ENCODE results near the gene SUPT5H. TPM values are rescaled to one million over a fixed set of nuclear protein-coding genes. Genes with fewer than 3 reads are reported as not detected.

Gene SUPT5H
- total and polyA plus RNA-seq, 12 donors = 56.2 to 149 (median 84.3) TPM

DNA sequence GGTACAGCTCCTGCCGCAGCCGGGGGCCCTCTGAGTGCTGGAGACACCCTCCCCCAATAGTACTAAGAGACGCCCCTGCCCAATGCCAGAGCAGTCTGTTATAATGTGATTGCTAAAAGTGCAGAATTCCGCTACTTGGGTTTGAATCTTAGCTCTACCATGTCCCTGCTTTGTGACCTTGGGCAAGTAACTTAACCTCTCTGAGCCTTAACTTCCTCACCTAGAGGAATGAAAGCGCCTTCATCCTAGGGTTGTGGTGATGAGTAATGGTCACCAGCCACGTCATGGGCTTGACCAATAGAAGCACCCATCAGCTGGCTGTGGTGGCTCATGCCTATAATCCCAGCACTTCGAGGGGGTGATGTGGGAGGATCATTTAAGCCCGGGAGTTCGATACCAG lies 26.4 kb upstream of the SUPT5H start:
- no peak for DNase-seq
- H3K9me3 ChIP-seq = no peaks in the 10 kb centered on the region
- H3K27ac ChIP-seq = no peak overlapping the region
- no peaks in the 10 kb centered on the region for H3K27me3 ChIP-seq
- TF ChIP-seq, protein P1, sequence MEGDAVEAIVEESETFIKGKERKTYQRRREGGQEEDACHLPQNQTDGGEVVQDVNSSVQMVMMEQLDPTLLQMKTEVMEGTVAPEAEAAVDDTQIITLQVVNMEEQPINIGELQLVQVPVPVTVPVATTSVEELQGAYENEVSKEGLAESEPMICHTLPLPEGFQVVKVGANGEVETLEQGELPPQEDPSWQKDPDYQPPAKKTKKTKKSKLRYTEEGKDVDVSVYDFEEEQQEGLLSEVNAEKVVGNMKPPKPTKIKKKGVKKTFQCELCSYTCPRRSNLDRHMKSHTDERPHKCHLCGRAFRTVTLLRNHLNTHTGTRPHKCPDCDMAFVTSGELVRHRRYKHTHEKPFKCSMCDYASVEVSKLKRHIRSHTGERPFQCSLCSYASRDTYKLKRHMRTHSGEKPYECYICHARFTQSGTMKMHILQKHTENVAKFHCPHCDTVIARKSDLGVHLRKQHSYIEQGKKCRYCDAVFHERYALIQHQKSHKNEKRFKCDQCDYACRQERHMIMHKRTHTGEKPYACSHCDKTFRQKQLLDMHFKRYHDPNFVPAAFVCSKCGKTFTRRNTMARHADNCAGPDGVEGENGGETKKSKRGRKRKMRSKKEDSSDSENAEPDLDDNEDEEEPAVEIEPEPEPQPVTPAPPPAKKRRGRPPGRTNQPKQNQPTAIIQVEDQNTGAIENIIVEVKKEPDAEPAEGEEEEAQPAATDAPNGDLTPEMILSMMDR (IDR thresholded peaks at IDR 0.05) = no peak
- H3K36me3 ChIP-seq = peaks cover 0 to 89% (median 0%) of the 10 kb centered on the region in 9 donors
- WGBS, 2 donors = 80 to 88% methylated on average over 9 of the region's 9 CpGs
- intact Hi-C loops (cut with DNase I) = loop anchor here in 2 of 10 donors (10.0 kb wide), 2 partner anchors 116 to 294 kb away; partner anchors contain the start of genes EID2B (in 1 of the 2) and PAK4 (in 1 of the 2)
- no peak overlapping the region for H3K4me3 ChIP-seq
- no peak for ATAC-seq
- H3K4me1 ChIP-seq = peaks cover 0 to 34% (median 15%) of the 10 kb centered on the region in 9 donors

DNA sequence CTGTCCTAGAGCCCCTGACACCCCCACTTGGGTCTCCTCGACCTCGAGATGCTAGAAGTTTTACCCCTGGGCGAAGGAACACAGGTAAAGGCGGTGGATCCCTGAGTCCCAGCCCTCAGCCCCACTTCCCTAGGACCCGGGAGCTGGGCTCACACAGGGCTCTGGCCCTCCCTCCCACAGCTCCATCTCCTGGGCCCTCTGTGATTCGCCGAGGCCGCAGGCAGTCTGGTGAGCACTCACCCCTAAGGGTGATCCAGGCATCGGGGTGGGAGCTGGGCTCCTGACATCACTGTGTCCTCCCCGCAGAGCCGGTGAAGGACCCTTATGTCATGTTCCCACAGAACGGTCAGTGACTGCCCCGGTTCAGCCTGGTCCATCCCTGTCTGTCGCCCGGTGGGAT lies 24.6 kb upstream of the SUPT5H start:
- intact Hi-C loops (cut with DNase I) = no loop called here
- 92 to 93% methylated on average over 15 of the region's 15 CpGs for WGBS, 2 donors
- DNase-seq = no peak
- H3K4me3 ChIP-seq = no peak overlapping the region
- peaks cover 0 to 16% (median 3%) of the 10 kb centered on the region in 9 donors for H3K4me1 ChIP-seq
- H3K9me3 ChIP-seq = no peaks in the 10 kb centered on the region
- H3K27me3 ChIP-seq = no peaks in the 10 kb centered on the region
- H3K36me3 ChIP-seq = peaks cover 0 to 98% (median 0%) of the 10 kb centered on the region in 9 donors
- TF ChIP-seq, protein P1 (IDR thresholded peaks at IDR 0.05) = no peak
- H3K27ac ChIP-seq = no peak overlapping the region
- ATAC-seq = no peak

DNA sequence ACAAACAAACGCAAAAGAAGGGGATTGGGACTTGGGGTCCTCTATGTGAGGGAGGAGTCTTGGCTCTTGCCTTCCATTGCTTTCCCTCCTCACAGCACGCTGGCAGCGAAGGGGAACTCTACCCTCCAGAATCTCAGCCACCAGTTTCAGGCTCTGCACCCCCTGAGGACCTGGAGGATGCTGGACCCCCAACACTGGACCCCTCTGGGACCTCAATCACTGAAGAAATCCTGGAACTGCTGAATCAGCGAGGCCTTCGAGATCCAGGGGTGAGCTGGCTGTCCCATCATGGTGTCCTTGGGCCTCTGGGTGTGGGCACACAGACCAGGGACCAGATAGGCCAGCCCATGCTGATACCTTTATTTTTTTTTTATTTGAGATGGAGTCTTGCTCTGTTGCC lies 23.4 kb upstream of the SUPT5H start:
- no peak for ATAC-seq
- 88 to 98% methylated on average over 5 of the region's 5 CpGs for WGBS, 2 donors
- intact Hi-C loops (cut with DNase I) = no loop called here

DNA sequence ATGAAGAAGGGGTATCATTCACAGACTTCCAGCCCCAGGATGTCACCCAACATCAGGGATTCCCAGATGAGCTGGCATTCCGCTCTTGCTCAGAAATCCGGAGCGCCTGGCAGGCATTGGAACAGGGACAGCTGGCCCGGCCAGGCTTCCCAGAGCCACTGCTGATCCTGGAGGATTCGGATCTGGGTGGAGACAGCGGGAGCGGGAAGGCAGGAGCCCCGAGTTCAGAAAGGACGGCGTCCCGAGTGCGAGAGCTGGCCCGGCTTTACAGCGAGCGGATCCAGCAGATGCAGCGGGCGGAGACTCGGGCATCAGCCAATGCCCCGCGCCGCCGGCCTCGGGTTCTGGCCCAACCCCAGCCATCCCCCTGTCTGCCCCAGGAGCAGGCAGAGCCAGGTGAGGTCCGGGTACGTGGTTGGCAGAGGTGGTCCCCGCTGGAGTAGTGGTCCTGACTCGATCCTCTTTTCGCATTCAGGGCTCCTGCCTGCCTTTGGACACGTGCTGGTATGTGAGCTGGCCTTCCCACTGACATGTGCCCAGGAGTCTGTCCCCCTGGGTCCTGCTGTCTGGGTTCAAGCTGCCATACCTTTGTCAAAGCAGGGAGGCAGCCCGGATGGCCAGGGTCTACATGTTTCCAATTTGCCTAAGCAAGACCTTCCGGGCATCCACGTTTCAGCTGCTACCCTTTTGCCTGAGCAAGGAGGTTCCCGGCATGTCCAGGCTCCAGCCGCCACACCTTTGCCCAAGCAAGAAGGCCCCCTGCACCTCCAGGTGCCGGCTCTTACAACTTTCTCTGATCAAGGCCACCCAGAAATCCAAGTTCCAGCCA lies 21.9 kb upstream of the SUPT5H start:
- peak in 1 of 2 donors; percentile 9 for DNase-seq

More for the DNA sequence above, 23.4 kb upstream of the SUPT5H start:
- Histone ChIP-seq H3K4me1 (peaks cover 0 to 4% (median 0%) of the 10 kb centered on the region in 9 donors), H3K9me3 (no peaks in the 10 kb centered on the region), H3K27ac (no peak overlapping the region), H3K4me3 (no peak overlapping the region), H3K27me3 (no peaks in the 10 kb centered on the region), H3K36me3 (peaks cover 0 to 86% (median 0%) of the 10 kb centered on the region in 9 donors)
- no peak for DNase-seq
- TF ChIP-seq, protein P1 (IDR thresholded peaks at IDR 0.05) = no peak

More for the DNA sequence above, 21.9 kb upstream of the SUPT5H start:
- H3K27me3 ChIP-seq = no peaks in the 10 kb centered on the region
- no peak overlapping the region for H3K27ac ChIP-seq
- TF ChIP-seq, protein P1 (IDR thresholded peaks at IDR 0.05) = no peak
- intact Hi-C loops (cut with DNase I) = no loop called here
- H3K4me1 ChIP-seq = peaks cover 1 to 12% (median 9%) of the 10 kb centered on the region in 9 donors
- WGBS, 2 donors = 85 to 88% methylated on average over 35 of the region's 35 CpGs
- no peaks in the 10 kb centered on the region for H3K9me3 ChIP-seq
- H3K4me3 ChIP-seq = no peak overlapping the region
- H3K36me3 ChIP-seq = peaks cover 0 to 71% (median 0%) of the 10 kb centered on the region in 9 donors
- no peak for ATAC-seq

Measured in heart right ventricle (tissue), 16 donors.